Measurements from ENCODE around the gene NPTX1. TPM values are rescaled to one million over a fixed set of nuclear protein-coding genes. Genes with fewer than 3 reads are reported as not detected.

Gene NPTX1
- total and polyA plus RNA-seq, 2 of the 13 experiments (the other 11 are each of a cell fraction or from before 2014, with no cell fraction given), result 0.01 TPM; not detected in 1

- TF ChIP-seq CBFB (CRISPR knock-in tag; IDR thresholded peaks at IDR 0.05) (no peak), KAT8 (CRISPR knock-in tag; IDR thresholded peaks at IDR 0.05) (peak; percentile 41; the same call in 1 of the 2 replicates), RFXANK (CRISPR knock-in tag; IDR thresholded peaks at IDR 0.05) (0 out of 2 replicates have a peak, but pooled peaks have one; percentile 72), ZFP36L2 (CRISPR knock-in tag; IDR thresholded peaks at IDR 0.05) (no peak), KAT2B (IDR thresholded peaks at IDR 0.05; ENCODE audit: borderline replicate concordance, low read depth, low read length) (no peak), ZNF761 (CRISPR knock-in tag; conservative IDR thresholded peaks at IDR 0.05) (no peak), CSRNP1 (CRISPR knock-in tag; IDR thresholded peaks at IDR 0.05) (0 out of 2 replicates have a peak, but pooled peaks have one; percentile 47), ZNF263 (CRISPR knock-in tag; IDR thresholded peaks at IDR 0.05) (peak; percentile 53; the same call in 1 of the 2 replicates), ZNF30 (CRISPR knock-in tag; IDR thresholded peaks at IDR 0.05) (no peak), SMC3 (IDR thresholded peaks at IDR 0.05; ENCODE audit: low read length) (peak; percentile 78; the same call in 1 of the 2 replicates), ELF1 (CRISPR knock-in tag; IDR thresholded peaks at IDR 0.05) (peak; percentile 74; the same call in 1 of the 2 replicates), RXRB (CRISPR knock-in tag; IDR thresholded peaks at IDR 0.05; ENCODE audit: borderline replicate concordance) (peak; percentile 58; the same call in 1 of the 2 replicates), RELA (CRISPR knock-in tag; IDR thresholded peaks at IDR 0.05) (0 out of 2 replicates have a peak, but pooled peaks have one; percentile 71), MAF1 (CRISPR knock-in tag; IDR thresholded peaks at IDR 0.05; ENCODE audit: borderline replicate concordance) (peak; percentile 66; the same call in 1 of the 2 replicates), HNF4A (CRISPR knock-in tag; IDR thresholded peaks at IDR 0.05) (0 out of 2 replicates have a peak, but pooled peaks have one; percentile 8), ZNF687 (CRISPR knock-in tag; IDR thresholded peaks at IDR 0.05) (peak; percentile 68), CBX1 (IDR thresholded peaks at IDR 0.05; ENCODE audit: low read depth) (peak; percentile 29), SMAD3 (CRISPR knock-in tag; IDR thresholded peaks at IDR 0.05) (peak; percentile 53; the same call in 1 of the 2 replicates), DRAP1 (CRISPR knock-in tag; IDR thresholded peaks at IDR 0.05) (peak; percentile 60), HHEX (CRISPR knock-in tag; IDR thresholded peaks at IDR 0.05) (no peak), CC2D1A (CRISPR knock-in tag; IDR thresholded peaks at IDR 0.05) (no peak), ATF5 (CRISPR knock-in tag; IDR thresholded peaks at IDR 0.05; ENCODE audit: low read depth) (no peak), LCORL (IDR thresholded peaks at IDR 0.05) (no peak), LCORL (CRISPR knock-in tag; IDR thresholded peaks at IDR 0.05) (peak; percentile 67; the same call in 1 of the 2 replicates), ATF7 (IDR thresholded peaks at IDR 0.05) (no peak), ATF7 (CRISPR knock-in tag; IDR thresholded peaks at IDR 0.05) (no peak), ZNF124 (CRISPR knock-in tag; IDR thresholded peaks at IDR 0.05) (0 out of 2 replicates have a peak, but pooled peaks have one; percentile 63)
Measured at GRCh38 chr17:80426671-80427326, 49.6 kb downstream of the NPTX1 start (continued).
